GM12872 (cell line): ENCODE results near the gene SKAP1.

Experiments used
- TF ChIP-seq, protein P1 (sequence below): IDR thresholded peaks from 3 replicates; pipeline ENCODE4 v1.5.1; 2011; ENCODE audit warnings: low read depth, mild to moderate bottlenecking, low read length, moderate library complexity; ENCODE audit not compliant: insufficient read depth

SKAP1 gene

DNA sequence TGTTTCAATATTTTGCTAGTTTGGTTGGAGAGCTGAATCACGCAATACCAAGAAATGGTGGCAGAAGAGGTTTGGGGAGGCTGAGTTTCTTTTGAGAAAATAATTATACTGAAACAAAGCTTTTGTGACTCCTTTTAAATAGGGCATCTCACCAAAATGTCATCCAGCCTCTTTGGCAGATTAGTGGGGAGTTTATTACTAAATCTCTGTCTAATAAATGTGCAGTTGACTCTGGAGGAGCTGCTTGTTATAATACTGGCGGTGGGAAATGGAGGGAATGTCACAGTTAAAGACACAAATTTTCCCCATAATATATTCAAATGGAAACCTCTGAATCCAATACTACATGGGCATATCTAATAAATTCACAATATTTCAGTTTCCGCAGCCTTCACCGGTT is 277.7 kb downstream of the SKAP1 start:
- TF ChIP-seq, protein P1, sequence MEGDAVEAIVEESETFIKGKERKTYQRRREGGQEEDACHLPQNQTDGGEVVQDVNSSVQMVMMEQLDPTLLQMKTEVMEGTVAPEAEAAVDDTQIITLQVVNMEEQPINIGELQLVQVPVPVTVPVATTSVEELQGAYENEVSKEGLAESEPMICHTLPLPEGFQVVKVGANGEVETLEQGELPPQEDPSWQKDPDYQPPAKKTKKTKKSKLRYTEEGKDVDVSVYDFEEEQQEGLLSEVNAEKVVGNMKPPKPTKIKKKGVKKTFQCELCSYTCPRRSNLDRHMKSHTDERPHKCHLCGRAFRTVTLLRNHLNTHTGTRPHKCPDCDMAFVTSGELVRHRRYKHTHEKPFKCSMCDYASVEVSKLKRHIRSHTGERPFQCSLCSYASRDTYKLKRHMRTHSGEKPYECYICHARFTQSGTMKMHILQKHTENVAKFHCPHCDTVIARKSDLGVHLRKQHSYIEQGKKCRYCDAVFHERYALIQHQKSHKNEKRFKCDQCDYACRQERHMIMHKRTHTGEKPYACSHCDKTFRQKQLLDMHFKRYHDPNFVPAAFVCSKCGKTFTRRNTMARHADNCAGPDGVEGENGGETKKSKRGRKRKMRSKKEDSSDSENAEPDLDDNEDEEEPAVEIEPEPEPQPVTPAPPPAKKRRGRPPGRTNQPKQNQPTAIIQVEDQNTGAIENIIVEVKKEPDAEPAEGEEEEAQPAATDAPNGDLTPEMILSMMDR: no peak

DNA sequence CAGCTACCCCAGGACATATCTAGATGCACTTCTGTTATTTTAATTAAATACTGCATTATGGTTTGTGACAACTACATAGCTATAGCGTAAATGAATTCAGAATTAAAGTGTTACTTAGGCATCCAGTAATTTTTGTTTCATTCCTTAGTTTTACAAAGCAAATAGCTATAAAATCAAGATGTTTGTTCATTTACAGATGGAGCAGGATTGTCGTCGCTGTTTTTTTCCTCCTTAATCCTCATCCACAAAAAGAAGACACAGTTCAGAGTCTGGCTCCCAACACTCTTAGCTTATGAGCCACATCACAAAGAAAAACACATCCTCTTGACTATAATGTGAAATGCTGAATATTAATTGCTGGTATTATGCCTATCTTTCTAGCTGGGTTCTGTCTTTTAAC is 278.8 kb downstream of the SKAP1 start:
- TF ChIP-seq, protein P1: no peak

GRCh38 chr17:48150597-48151001 is 279.4 kb downstream of the SKAP1 start:
- TF ChIP-seq, protein P1: no peak

DNA sequence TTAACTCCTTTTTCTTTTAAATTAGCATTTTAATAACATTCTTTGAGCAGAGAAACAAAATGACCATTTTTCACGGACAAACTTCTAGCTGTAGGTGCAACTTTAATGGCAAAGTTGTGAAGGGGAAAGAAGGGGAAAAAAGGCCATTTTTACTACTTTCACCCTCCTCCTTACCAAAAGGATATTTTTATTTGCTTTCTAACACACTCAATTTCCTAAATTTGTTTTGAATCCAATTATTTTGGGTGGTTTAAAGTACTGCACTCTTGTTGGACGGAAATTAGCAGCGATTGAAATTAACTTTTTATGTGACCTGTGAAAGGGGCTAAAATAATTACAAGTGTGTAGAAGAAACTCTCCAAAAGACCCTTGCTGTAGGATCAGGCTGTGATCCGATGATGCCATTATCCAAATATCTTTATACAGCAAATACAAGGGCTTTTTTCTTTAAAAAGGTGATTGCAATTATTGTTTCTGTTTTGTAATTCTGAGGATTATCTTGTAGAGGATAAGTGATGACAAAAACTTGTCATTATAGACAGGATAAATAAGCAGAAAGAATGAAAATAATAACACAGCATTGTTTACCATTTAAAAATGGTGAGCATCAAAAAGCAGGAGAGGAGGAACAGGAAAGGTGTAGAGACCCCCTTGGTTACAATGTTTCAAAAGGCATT is 280.1 kb downstream of the SKAP1 start:
- TF ChIP-seq, protein P1: no peak

DNA sequence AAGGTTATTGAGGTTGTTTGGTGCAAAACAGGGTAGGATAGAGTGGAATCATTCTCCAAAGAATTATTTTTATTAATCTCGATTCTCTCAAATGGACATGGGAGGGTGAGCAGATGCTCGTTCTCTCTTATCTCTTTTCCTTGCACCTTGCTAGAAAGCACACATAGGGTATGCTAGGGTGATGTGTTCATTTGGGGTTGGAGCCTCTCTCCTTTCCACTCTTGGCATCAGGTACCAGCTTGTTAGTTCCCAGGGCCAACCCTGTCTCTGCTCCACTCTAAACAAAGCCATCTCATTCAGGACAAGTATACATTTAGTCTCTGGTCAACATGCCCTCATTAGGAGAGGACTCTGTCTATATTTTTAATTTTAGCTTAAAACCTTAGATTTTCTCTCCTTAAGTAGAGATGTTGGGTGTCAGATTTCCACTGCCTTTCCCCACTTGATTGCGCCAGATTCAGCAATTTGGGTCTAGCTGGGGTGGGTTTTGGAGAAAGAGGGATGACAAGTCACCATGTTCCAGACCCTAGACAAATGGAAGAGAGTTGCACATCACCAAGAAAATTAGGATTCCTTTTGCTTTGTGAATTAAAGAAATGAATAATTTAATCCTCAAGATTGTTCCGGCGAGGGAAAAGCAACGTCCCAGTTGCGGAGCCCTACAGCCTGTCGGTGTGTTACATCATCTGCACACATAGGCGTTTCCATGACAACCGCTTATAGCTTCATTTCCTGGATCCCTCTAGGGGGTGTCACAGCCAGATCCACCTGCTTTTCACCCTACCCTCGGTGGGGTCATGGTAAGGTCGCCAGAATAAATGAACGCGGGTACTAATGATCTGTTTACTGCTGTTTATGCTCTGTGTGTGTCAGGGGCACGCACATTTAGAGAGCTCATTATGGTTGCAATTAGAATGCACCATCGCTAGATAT is 280.9 kb downstream of the SKAP1 start:
- TF ChIP-seq, protein P1: no peak

- TF ChIP-seq, protein P1: no peak
Observed at GRCh38 chr17:48148029-48148770, 281.8 kb downstream of the SKAP1 start.
